OCI-LY3 (cell line): Measurements from ENCODE around the gene CACNA1C.

ENCODE experiments used
- H2AFZ ChIP-seq: fragments of 200-600, 300-600 bp; shearing (Covaris generic); 2 replicates; pipeline ENCODE4 v1.6.0; 2014; ENCODE audit warnings: antibody characterized with exemption, low read depth, low read length
- H3K27ac ChIP-seq: fragments of 200-600, 300-600 bp; sonication (generic); 2 replicates; pipeline ENCODE4 v1.5.1; 2014; ENCODE audit warnings: mild to moderate bottlenecking, low read length, moderate library complexity, mixed read lengths
- H3K27me3 ChIP-seq: fragments of 200-600, 300-600 bp; sonication (generic); 2 replicates; pipeline ENCODE4 v1.6.1; 2014; ENCODE audit warnings: low read depth, low read length, mixed read lengths
- H3K36me3 ChIP-seq: fragments of 200-600, 300-600 bp; sonication (generic); replicated peaks from 2 replicates; pipeline ENCODE3; 2014; ENCODE audit warnings: low read depth, low read length, mixed read lengths
- H3K4me1 ChIP-seq: fragments of 300-600, 200-600 bp; sonication (generic); 2 replicates; pipeline ENCODE4 v1.6.1; 2014; ENCODE audit warnings: low read length, mixed read lengths
- H3K4me2 ChIP-seq: fragments of 200-600, 300-600 bp; sonication (generic); 2 replicates; pipeline ENCODE4 v1.6.1; 2014; ENCODE audit warnings: low read length, mixed read lengths
- H3K4me3 ChIP-seq: fragments of 300-600, 200-600 bp; sonication (generic); 2 replicates; pipeline ENCODE4 v1.5.1; 2014; ENCODE audit warnings: antibody characterized with exemption, mild to moderate bottlenecking, low read length, moderate library complexity
- H3K79me2 ChIP-seq: fragments of 300-600, 200-600 bp; shearing (Covaris generic); 2 replicates; pipeline ENCODE4 v1.6.1; 2014; ENCODE audit warnings: mild to moderate bottlenecking, low read length, mixed read lengths
- H3K9ac ChIP-seq: fragments of 300-600, 200-600 bp; shearing (Covaris generic); 2 replicates; pipeline ENCODE4 v1.6.0; 2014; ENCODE audit warnings: mild to moderate bottlenecking, low read length, moderate library complexity
- H3K9me3 ChIP-seq: fragments of 200-600, 300-600 bp; shearing (Covaris generic); 2 replicates; pipeline ENCODE4 v1.6.1; 2014; ENCODE audit warnings: low read length, mixed read lengths; ENCODE audit not compliant: insufficient read depth
- H4K20me1 ChIP-seq: fragments of 200-600, 300-600 bp; sonication (generic); 2 replicates; pipeline ENCODE4 v1.6.1; 2016; ENCODE audit warnings: low read length, mixed read lengths; ENCODE audit not compliant: insufficient read depth
- CTCF ChIP-seq: fragments of 200-600, 300-600 bp; sonication (generic); IDR thresholded peaks from 2 replicates; pipeline ENCODE4 v1.5.1; 2014; ENCODE audit warnings: antibody characterized with exemption, low read length, low read depth
- EZH2phosphoT487 ChIP-seq: fragments of 200-600 bp; shearing (Covaris generic); IDR thresholded peaks from 2 replicates; pipeline ENCODE4 v1.6.1; 2018; ENCODE audit warnings: antibody characterized with exemption, mixed run types, low read depth

CACNA1C gene

GRCh38 chr12:2560356-2560755 is 507.6 kb downstream of the CACNA1C start:
- H3K4me1 ChIP-seq: no peaks in the 10 kb centered on the region
- H3K27ac ChIP-seq: no peak overlapping the region
- H2AFZ ChIP-seq: no peak overlapping the region
- no peaks in the 10 kb centered on the region for H4K20me1 ChIP-seq
- H3K9ac ChIP-seq: no peak overlapping the region
- no peak overlapping the region for H3K4me3 ChIP-seq
- no peaks in the 10 kb centered on the region for H3K9me3 ChIP-seq
- H3K79me2 ChIP-seq: no peaks in the 10 kb centered on the region
- no peak overlapping the region for H3K4me2 ChIP-seq
- no peaks in the 10 kb centered on the region for H3K27me3 ChIP-seq
- no peaks in the 10 kb centered on the region for H3K36me3 ChIP-seq
- no peak for TF ChIP-seq EZH2phosphoT487
- no peak for TF ChIP-seq CTCF

GRCh38 chr12:2561367-2561766 is 508.6 kb downstream of the CACNA1C start:
- Histone ChIP-seq H3K79me2 (no peaks in the 10 kb centered on the region), H3K9ac (no peak overlapping the region), H3K4me1 (no peaks in the 10 kb centered on the region), H3K4me3 (no peak overlapping the region), H3K27me3 (no peaks in the 10 kb centered on the region), H3K9me3 (no peaks in the 10 kb centered on the region), H3K27ac (no peak overlapping the region), H3K36me3 (no peaks in the 10 kb centered on the region), H2AFZ (no peak overlapping the region), H4K20me1 (no peaks in the 10 kb centered on the region), H3K4me2 (no peak overlapping the region)
- TF ChIP-seq EZH2phosphoT487 (no peak), CTCF (no peak)

- Histone ChIP-seq H3K27me3 (no peaks in the 10 kb centered on the region), H3K9me3 (no peaks in the 10 kb centered on the region), H2AFZ (no peak overlapping the region), H3K4me2 (no peak overlapping the region), H3K4me3 (no peak overlapping the region), H3K79me2 (no peaks in the 10 kb centered on the region), H4K20me1 (no peaks in the 10 kb centered on the region), H3K4me1 (no peaks in the 10 kb centered on the region), H3K9ac (no peak overlapping the region), H3K36me3 (no peaks in the 10 kb centered on the region), H3K27ac (no peak overlapping the region)
- TF ChIP-seq CTCF (no peak), EZH2phosphoT487 (no peak)
Observed at GRCh38 chr12:2562400-2562799, 509.6 kb downstream of the CACNA1C start.

- H3K4me3 ChIP-seq: no peak overlapping the region
- H3K4me1 ChIP-seq: no peaks in the 10 kb centered on the region
- TF ChIP-seq EZH2phosphoT487 (no peak), CTCF (no peak)
- H3K36me3 ChIP-seq: no peaks in the 10 kb centered on the region
- no peaks in the 10 kb centered on the region for H4K20me1 ChIP-seq
- no peaks in the 10 kb centered on the region for H3K79me2 ChIP-seq
- no peaks in the 10 kb centered on the region for H3K27me3 ChIP-seq
- H2AFZ ChIP-seq: no peak overlapping the region
- H3K27ac ChIP-seq: no peak overlapping the region
- H3K9me3 ChIP-seq: no peaks in the 10 kb centered on the region
- no peak overlapping the region for H3K4me2 ChIP-seq
- H3K9ac ChIP-seq: no peak overlapping the region
Observed at GRCh38 chr12:2563709-2564108, 510.9 kb downstream of the CACNA1C start.
